GM19193 (cell line): ENCODE measurements around the gene LPXN.

Experiments used
- POLR2A ChIP-seq: IDR thresholded peaks from 4 replicates; pipeline ENCODE4 v1.6.1; 2011; ENCODE audit not compliant: insufficient read depth, insufficient read length; ENCODE audit errors: extremely low read depth

LPXN gene

GRCh38 chr11:58560842-58561241 lies 14.8 kb downstream of the LPXN start:
- no peak for TF ChIP-seq POLR2A

- TF ChIP-seq POLR2A, result no peak
Observed at GRCh38 chr11:58549644-58550043, 26.0 kb downstream of the LPXN start.

- TF ChIP-seq POLR2A, result no peak
Observed at GRCh38 chr11:58546841-58547240, 28.8 kb downstream of the LPXN start.

- no peak for TF ChIP-seq POLR2A
Observed at GRCh38 chr11:58531865-58532341, 43.8 kb downstream of the LPXN start.

GRCh38 chr11:58530236-58530635 lies 45.4 kb downstream of the LPXN start:
- no peak for TF ChIP-seq POLR2A

GRCh38 chr11:58527429-58527828 lies 48.2 kb downstream of the LPXN start:
- TF ChIP-seq POLR2A, result no peak

- TF ChIP-seq POLR2A, result no peak
Observed at GRCh38 chr11:58526721-58527120, 48.9 kb downstream of the LPXN start.

- TF ChIP-seq POLR2A, result no peak
Observed at GRCh38 chr11:58525037-58525614, 50.5 kb downstream of the LPXN start.

- TF ChIP-seq POLR2A, result no peak
Observed at GRCh38 chr11:58524232-58525036, 51.2 kb downstream of the LPXN start.

- TF ChIP-seq POLR2A, result no peak
Observed at GRCh38 chr11:58513747-58514367, 61.8 kb downstream of the LPXN start.

GRCh38 chr11:58511636-58512035 lies 64.0 kb downstream of the LPXN start:
- TF ChIP-seq POLR2A, result no peak

GRCh38 chr11:58509748-58510147 lies 65.9 kb downstream of the LPXN start:
- TF ChIP-seq POLR2A, result no peak

- no peak for TF ChIP-seq POLR2A
Observed at GRCh38 chr11:58508814-58509213, 66.8 kb downstream of the LPXN start.

GRCh38 chr11:58508005-58508404 lies 67.7 kb downstream of the LPXN start, which contains the start of gene OR5B21:
Gene OR5B21, minus strand, starts transcription at chr11:58508105. Its CDS starts 0 bp downstream, at chr11:58508105.
- TF ChIP-seq POLR2A, result no peak

- no peak for TF ChIP-seq POLR2A
Observed at GRCh38 chr11:58507355-58507754, 68.3 kb downstream of the LPXN start.

GRCh38 chr11:58506935-58507334 lies 68.7 kb downstream of the LPXN start:
- TF ChIP-seq POLR2A, result no peak
